GM18498 (cell line): Measurements from ENCODE around the gene PCDH1.
"Not testable (repeated sequence)": the region's sequence is repeated elsewhere in the genome, so short reads cannot be mapped to it uniquely, and the experiment has no call there.

Source experiments
- ATAC-seq: cut with Tn5 transposase; IDR thresholded peaks from one replicate; pipeline ENCODE4 v1.9.1; 2021; ENCODE audit warnings: mild to moderate bottlenecking, moderate library complexity; ENCODE audit not compliant: unreplicated experiment

Gene PCDH1

DNA sequence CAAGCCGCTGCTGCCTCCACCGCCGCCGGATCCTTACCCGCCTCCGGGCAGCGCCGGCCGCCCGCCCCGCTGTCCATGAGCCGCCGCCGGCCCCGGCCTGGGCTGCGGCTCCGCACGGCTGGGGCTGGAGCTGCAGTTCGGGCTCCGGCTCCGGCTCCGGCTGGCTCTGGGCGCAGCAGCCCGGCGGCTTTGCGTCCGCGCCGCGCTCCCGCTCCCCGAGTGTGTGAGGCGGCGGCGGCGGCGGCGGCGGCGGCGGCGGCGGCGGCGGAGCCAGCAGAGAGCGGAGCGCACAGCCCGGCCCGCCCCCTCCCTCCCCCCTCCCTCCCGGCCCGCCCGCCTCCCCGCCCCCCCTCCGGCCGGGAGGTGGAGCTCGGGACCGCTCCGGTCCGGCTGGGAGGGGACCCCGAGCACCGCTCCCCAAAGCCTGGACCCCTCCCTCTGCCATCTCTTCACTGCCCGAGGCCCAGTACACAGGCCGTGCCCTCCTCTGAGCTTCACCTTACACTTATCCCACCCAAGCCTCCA, at the start of gene PCDH1:
Gene PCDH1 (minus strand): TSS at position 225 of the 525 bp plus-strand sequence. CDS start 148 bp downstream, at position 77.
- ATAC-seq, result no peak

DNA sequence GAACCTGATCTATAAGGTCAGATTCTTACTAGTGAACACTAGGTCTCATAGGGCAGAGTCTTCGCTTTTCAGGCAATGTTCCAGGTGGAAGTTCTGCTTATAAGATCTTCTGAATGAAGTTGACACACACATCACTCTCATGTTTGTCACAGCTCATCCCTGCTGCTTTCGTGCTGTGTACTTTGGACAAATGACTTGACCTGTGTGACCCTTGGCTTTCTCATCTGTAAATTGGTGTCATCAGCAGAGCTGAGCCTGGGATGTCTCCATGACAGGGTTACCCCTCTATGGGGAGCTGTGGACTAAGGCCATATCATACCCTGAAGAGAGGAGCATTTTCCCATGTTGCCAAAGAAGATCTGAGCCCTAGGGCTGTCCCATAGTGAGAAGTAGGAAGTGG, 48.2 kb upstream of the PCDH1 start:
- no peak for ATAC-seq

DNA sequence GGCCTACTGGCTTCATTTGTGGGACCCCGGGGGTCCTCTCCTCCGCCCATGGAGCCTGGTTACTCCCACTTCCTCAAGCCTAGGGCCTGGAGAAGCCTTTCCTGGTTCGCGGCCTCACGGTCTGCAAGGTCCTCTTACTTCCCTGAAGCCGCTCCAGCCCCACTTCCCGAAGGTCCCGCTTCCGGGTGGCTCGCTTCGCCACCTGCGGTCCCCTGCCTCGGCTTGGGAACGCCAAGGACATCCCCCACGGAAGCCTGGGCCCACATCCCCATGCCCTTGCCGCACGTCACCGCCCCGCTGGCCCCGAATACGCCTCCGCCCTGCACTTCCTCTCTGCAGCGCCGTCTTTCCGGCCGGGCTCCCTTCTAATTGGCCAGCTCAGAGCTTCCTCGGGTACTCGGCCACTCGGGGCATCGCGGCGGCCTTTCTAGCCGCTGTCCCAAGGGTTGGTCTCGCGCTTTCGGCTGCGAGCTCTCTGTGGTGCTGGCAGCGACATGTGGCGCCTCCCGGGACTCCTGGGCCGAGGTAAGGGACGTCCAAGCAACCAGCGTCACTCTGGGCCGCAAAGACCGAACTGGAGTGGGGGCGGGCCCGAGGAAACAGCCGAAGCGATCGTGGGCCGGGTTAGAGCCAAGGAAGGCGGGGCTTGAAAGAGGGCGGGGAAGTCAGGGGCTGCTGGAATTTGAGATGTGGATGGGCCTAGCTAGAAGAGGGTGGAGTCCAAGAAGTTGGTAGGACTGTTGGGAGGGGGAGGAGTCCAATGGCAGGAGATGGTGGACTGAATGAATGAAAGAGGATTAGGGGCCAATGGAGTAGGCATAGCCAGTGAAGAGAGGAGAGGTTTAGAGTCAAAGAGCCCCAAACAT, 45.5 kb upstream of the PCDH1 start, which contains the start of gene DELE1:
Gene DELE1 (plus strand): TSS at position 424 of the 866 bp plus-strand sequence. CDS start 71 bp downstream, at position 495.
- ATAC-seq, result peak; percentile 98

DNA sequence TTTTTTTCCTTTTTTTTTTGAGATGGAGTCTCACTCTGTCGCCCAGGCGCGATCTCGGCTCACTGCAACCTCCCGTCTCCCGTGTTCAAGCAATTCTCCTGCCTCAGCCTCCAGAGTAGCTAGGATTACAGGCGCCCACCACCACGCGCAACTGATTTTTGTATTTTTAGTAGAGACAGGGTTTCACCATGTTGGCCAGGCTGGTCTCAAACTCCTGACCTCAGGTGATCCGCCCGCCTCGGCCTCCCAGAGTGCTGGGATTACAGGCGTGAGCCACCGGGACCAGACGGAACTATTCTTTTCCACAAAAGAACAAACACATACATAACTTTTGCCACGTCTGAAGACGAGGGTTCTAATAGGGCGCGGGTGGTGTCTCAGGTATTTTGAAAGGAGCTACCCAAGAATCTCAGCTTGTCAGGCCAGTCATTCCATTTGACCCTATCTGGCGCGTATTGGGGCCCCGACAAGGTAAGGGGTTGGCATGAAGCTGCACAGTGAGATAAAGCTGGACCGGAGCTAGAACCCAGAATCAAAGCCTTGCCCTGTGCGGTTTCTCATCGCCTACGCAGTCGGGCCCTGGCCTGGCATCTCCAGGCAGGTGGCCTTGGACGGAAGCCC, 44.7 kb upstream of the PCDH1 start:
- ATAC-seq, result not testable (repeated sequence)

DNA sequence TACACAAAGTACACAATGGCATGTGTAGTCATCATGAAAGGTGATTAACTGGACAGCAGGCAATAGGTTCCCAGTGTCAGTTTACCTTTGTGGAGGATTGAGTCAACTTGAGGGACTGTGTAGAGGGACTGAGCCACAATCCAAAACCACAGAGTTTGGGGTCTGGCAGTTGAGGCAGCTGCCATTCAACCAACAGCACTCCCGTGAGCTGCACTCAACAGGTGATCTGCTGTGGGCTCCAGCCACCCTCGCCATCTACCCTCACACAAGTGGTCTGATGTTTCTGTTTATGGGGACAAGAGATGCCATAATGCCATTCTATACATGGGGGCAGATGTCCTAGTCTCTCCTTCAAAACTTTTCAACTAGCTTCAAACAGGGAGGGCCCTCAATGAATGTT, 42.6 kb upstream of the PCDH1 start:
- no peak for ATAC-seq

DNA sequence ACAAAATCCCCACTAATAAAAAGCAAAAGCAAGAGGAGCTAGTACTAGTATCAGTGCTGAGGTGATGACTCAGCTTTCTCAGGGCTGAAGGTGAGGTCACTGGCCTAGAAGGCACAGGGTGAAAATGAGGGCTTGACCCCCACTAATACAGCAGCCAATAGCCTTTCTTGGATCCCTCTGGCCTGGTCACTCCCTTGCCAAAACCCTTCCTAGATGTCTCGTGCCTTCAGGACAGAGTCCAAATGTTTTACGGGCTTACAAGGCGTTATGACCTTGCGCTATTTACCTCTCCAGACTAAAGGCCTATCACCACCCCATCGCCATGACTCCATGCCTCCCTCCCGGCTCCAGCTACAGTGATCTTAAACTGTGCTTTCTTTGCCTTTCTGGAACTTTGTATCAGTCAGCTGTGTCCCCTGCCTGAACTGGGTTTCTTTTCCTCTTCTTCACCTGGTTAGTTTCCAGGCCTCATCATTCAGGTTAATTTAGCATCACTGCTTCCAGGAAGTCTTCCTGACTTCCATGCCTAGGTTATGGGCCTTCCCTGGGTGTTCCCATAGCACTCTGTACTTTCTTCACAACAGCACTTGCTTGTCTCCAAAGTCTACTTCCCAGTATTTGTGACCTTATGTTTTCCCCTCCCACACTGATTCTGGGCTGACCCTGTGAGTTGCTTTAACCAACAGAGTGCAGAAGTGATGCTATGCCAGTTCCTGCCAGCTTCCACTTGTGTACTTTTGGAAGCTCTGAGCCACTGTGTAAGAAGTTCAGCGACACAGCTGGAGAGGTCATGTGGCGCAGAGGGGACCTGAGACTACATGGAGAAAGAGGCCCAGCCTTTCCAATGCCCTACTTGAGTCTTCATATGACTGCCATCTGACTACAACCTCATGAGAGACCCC, 41.3 kb upstream of the PCDH1 start:
- ATAC-seq, result no peak

DNA sequence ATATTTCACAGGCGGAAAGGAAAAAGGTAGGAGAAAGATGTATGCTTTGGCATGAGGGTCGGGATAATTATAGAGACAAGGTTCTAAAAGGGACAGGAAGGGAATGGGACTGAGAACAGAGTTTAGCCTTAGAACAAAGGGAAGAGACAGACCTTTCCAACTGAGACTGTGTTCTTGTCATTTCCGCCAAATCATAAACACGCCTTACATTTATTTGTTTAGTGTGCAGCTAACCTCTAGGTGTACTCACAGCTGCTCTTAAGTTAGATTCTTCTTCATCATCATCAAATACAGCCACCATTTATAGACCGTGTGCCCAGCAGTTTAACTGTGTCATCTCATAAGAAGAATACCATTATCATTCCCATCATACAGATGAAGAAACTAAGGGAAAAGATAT, 39.5 kb upstream of the PCDH1 start:
- no peak for ATAC-seq

DNA sequence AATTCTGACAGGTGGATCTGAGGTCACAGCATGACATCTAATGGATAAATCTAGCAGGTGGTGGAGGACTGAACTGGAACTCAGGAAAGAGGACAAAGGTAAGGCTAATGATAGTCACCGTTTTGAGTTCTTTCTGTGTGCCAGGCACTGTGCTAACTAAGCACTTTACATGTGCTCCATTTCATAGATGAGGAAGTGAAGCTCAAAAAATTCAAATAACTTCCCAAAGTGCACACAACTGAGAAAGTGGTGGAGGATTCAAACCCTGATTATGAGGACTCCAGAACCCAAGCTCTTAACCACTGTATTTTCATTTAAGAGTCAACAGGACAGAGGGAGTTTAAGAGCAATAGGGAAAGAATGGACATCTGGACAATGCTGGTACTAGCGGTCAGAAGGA, 38.3 kb upstream of the PCDH1 start:
- no peak for ATAC-seq

DNA sequence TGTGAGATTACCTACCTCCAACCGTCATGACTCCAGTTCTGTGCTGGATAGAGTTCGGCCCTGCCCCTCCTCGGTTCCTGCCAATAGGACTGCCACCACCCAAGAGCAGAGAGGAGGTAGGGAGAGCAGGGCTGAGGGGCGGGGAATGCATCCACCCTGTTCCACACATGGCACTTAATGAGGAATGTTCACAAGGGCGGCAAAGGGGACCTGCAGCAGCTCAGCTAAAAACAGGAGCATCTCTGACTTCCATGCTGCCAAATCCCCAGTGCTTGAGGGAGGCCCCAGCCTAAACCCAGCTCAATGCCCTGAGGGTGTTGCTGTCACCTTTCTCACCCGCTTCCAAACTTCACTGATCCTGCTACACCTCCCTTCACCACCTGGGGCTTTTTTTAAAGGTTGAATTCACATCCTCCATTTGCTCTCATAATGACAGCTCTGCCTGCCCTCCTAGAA, 37.7 kb upstream of the PCDH1 start:
- no peak for ATAC-seq

DNA sequence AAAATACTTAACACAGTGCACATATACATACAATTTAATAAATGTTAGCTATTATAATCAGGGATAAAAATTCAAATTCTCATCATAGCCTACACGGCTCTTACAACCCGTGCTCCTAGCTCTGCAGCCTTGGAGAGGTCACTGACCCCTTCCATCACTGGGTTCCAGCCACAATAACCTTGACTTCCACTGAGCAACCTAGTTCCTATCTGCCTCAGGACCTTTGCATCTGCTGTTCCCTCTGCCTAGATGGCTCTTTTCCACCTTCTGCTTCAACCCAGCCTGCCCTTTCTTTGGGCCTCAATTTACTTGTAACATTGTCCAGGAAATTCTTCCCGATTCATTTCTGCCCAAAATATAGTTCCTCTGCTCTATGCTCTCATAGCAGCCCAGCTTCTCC, 36.6 kb upstream of the PCDH1 start:
- ATAC-seq, result no peak

DNA sequence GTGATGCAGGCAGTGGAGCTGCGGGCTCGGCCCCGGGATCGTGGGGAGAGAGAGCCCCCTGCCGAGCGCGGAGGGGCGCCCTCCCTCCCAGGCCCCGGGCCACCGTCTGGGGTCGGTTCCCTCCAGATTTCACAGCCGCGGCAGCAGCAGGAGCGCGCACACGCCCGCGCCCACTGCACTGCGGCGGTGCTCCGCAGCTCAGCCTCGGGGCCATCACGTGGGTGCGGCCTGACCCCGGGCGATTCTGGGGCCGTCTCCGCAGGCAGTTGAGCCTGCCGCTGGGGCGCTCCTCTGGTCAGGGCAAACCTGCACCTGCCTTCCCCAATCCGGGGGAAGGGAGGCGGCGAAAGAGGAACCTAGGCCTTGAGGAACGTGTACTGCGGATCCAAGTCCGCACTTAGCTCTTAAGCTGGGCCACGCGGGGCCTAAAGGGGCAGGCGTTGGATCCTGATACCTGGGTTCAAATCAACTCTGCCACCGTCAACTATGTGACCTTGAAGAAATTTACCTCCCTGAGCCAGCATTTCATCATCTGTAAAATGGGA, 36.1 kb upstream of the PCDH1 start:
- ATAC-seq, result peak; percentile 82

DNA sequence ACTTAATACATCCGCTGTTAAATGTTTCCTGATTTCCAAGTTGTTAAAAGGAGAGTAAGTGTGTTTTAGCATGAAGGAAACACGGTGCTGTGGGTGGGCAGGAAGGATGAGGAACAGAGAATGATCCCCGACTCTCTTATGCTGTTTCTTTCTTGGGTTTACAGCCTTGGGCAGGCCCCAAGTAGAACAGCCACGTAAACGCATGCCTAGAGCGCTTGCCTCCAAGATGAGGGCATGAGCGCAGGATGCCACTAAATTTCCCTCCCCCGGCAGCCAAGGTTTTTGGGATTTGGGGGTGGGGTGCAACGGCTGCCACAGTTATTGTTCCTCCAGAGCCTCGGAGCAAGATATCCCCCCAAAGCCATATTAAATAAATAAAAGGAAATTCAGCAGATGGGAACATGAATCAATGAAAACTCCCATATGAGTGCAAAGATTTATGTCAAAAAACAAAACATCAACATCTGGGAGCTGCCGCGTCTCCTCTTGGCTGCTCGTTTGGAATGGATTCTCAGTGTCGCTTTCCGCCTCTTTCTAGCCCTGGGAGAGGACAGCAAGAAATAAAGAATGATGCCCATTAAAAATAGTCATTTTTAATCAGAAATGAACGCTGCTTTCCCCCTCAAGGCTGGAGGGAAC, 35.5 kb upstream of the PCDH1 start:
- ATAC-seq, result no peak

DNA sequence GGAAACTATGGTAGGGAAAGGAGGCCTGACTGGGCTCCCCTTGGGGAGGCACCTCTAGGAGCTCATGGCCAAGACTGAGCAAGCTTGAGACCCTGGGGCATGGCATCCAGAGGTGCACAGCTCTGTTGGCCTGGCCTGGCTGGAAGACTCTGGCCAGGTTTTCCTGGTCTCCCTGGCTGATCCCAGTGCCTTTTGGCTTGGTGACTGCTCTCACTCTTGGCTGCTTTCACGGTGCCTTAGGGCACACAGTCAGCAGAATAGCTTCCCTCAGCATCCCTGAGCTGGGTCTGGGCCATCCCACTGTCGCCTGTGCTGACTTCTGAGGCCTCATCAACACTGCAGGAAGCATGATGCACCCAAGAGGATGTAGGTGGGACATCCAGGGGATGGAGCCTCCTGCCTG, 32.1 kb upstream of the PCDH1 start:
- ATAC-seq, result no peak

DNA sequence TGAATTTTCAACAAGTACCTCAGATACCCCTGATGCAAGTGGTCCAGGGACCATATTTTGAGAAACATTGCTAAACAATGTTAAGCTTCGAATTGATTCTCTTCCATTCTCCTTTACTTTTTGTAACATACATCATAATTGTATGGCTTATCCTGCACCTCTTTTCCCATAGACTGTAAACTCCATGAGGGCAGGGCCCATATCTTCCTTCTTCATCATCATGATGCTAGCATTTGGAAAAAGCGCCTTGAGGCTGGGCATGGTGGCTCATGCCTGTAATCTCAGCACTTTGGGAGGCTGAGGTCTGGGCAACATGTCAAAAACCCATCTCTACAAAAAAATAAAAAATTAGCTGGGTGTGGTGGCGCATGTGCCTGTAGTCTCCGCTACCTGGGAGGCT, 31.0 kb upstream of the PCDH1 start:
- no peak for ATAC-seq

DNA sequence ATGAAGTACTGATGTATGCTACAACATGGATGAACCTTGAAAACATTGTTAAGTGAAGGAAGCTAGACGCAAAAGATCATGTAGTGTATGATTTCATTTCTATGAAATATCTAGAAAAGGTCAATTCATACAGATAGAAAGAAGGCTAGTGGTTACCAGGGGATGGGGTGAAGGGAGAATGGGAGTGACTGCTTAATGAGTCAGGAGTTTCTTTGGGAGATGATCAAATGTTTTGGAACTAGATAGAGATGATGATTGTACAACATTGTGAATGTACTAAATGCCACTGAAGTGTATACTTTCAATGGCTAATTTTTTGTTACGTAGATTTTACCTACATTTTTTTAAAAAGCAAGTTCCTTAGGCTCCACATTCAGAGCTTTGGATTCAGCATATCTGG, 30.6 kb upstream of the PCDH1 start:
- no peak for ATAC-seq

DNA sequence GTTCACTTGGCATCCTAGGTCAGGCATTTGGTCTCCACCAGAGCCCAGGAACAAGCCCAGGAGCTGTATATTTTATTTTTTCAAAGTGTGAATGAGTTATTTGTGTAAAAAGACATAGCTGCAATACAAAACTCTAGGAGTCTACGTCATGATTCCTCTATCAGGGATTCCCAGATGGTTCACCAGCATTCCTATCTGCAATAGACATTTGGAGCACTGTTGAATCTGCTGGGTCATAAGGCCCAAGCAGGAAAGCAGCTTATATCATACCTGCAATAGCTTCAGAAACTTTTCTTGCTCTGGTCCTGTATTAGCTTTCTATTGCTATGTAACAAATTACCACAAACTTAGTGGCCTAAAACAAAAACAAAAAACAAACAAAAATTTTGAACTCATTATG, 28.8 kb upstream of the PCDH1 start:
- ATAC-seq, result no peak

DNA sequence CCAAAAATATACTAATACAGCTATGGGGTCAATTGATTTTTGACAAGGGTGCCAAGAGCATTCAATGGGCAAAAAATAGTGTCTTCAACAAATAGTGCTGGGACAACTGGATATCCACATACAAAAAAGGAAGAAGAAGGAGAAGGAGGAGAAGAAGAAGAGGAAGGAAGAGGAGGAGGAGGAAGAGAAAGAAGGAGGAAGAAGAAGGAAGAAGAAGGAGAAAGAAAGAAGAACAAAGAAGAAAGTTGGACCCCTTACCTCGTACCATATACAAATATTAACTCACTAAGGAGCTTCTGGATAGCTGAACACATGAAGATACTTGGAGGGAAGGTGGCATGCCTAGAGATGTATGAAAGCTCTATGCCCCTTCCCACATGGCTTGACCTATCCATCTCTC, 28.3 kb upstream of the PCDH1 start:
- no peak for ATAC-seq

DNA sequence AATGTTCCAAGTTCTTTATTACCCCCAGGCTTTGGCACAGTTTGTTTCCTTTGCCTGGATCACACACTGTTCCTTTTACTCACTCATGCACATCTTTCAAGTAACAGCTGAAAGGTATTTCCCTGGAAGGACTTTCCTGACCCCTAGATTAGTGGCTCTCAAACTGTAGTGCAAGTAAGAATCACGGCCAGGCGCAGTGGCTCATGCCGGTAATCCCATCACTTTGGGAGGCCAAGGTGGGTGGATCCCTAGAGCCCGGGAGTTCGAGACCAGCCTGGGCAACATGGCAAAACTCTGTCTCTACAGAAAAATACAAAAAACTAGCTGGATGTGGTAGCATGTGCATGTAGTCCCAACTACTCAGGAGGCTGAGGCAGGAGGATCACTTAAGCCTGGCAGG, 26.3 kb upstream of the PCDH1 start:
- no peak for ATAC-seq

DNA sequence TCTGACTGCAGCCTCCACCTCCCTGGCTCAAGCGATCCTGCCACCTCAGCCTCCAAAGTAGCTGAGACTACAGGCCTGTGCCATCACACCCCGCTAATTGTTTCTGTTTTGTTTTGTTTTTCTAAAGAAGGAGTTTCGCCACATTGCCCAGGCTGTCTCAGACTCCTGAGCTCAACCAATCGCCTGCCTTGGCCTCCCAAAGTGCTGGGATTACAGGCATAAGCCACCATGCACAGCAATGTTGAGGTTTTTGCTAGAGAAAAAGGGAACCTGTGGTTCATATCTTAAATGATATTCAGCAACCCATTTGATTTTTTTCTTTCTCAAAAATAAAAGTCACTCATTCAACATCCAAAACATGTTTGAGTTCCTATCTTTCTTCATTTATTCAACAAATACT, 25.1 kb upstream of the PCDH1 start:
- no peak for ATAC-seq
